Endometrium (tissue), 2 donors: Measurements from ENCODE around the gene MDN1.

ENCODE experiments used
- FAIRE-seq: peaks from 2 replicates; lab custom pipeline; 2012; peaks lifted over from hg19 to GRCh38; lab: Jason Lieb, UNC
- donor health status: control.
- donor health status: control.

The MDN1 gene

GRCh38 chr6:89689732-89690131, 129.9 kb downstream of the MDN1 start:
- no peak for FAIRE-seq

GRCh38 chr6:89688328-89688727, 131.3 kb downstream of the MDN1 start:
- FAIRE-seq, result no peak

GRCh38 chr6:89685311-89685710, 134.3 kb downstream of the MDN1 start:
- no peak for FAIRE-seq

- FAIRE-seq, result no peak
Observed at GRCh38 chr6:89682991-89683390, 136.6 kb downstream of the MDN1 start.

- no peak for FAIRE-seq
Observed at GRCh38 chr6:89681983-89682564, 137.5 kb downstream of the MDN1 start.

GRCh38 chr6:89680551-89680950, 139.0 kb downstream of the MDN1 start:
- FAIRE-seq, result no peak

- no peak for FAIRE-seq
Observed at GRCh38 chr6:89680150-89680549, 139.4 kb downstream of the MDN1 start.

GRCh38 chr6:89679215-89680120, 140.1 kb downstream of the MDN1 start:
- no peak for FAIRE-seq

- no peak for FAIRE-seq
Observed at GRCh38 chr6:89678531-89678930, 141.1 kb downstream of the MDN1 start.

GRCh38 chr6:89675949-89676748, 143.4 kb downstream of the MDN1 start:
- no peak for FAIRE-seq

- FAIRE-seq, result no peak
Observed at GRCh38 chr6:89670935-89671565, 148.5 kb downstream of the MDN1 start.

GRCh38 chr6:89669002-89669401, 150.6 kb downstream of the MDN1 start:
- FAIRE-seq, result no peak

- FAIRE-seq, result no peak
Observed at GRCh38 chr6:89667872-89668556, 151.6 kb downstream of the MDN1 start.

- no peak for FAIRE-seq
Observed at GRCh38 chr6:89662659-89663223, 156.9 kb downstream of the MDN1 start.

GRCh38 chr6:89661559-89661958, 158.0 kb downstream of the MDN1 start:
- FAIRE-seq, result no peak

GRCh38 chr6:89660981-89661380, 158.6 kb downstream of the MDN1 start:
- no peak for FAIRE-seq

GRCh38 chr6:89657445-89658158, 162.0 kb downstream of the MDN1 start:
- FAIRE-seq, result no peak

- FAIRE-seq, result no peak
Observed at GRCh38 chr6:89655122-89655521, 164.5 kb downstream of the MDN1 start.

GRCh38 chr6:89650579-89650978, 169.0 kb downstream of the MDN1 start:
- FAIRE-seq, result no peak

- no peak for FAIRE-seq
Observed at GRCh38 chr6:89649682-89650081, 169.9 kb downstream of the MDN1 start.

GRCh38 chr6:89644864-89645263, 174.7 kb downstream of the MDN1 start:
- FAIRE-seq, result no peak
